Measurements from ENCODE around the gene FKRP. TPM values are rescaled to one million over a fixed set of nuclear protein-coding genes. Genes with fewer than 3 reads are reported as not detected.
"Not testable (repeated sequence)": the region's sequence is repeated elsewhere in the genome, so short reads cannot be mapped to it uniquely, and the experiment has no call there.

The FKRP gene
- total and polyA plus RNA-seq, 4 experiments from 2014 or later = 3.0 to 28.9 (median 15.1) TPM

GRCh38 chr19:46760897-46761296 is 15.0 kb downstream of the FKRP start:
- H3K27me3 Mint-ChIP-seq; H3K27ac Mint-ChIP-seq; POLR2A ChIA-PET (ENCODE audit: partially characterized antibody); H3K9me3 Mint-ChIP-seq; H3K9me3 ChIP-seq (ENCODE audit: control insufficient read depth in 1 of 2, low read length in 2 of 2); H3K36me3 ChIP-seq (ENCODE audit: insufficient read depth, low read length); H3K36me3 Mint-ChIP-seq; H3K27ac ChIP-seq (ENCODE audit: low read depth, low read length); H3K4me3 ChIP-seq (ENCODE audit: low read length in 2 of 2); DNase-seq; intact Hi-C loops (cut with micrococcal nuclease); H3K4me3 Mint-ChIP-seq; H3K4me1 ChIP-seq (ENCODE audit: insufficient read depth, low read length); H3K27me3 ChIP-seq (ENCODE audit: insufficient read depth, low read length); H3K4me1 Mint-ChIP-seq: not testable (repeated sequence)
- CTCF ChIA-PET (ENCODE audit: partially characterized antibody) = interaction anchor here (1.2 to 15.7 kb wide), 2 partner anchors 9 to 82 kb away, joined by 3 to 335 read pairs; no protein-coding TSS in a partner anchor

- no peak overlapping the region for H3K4me3 ChIP-seq (ENCODE audit: low read length in 2 of 2)
- no peaks in the 10 kb centered on the region for H3K27me3 ChIP-seq (ENCODE audit: insufficient read depth, low read length)
- POLR2A ChIA-PET (ENCODE audit: partially characterized antibody) = interaction anchor here (0.5 kb wide), 1 partner anchor 270 kb away, joined by 3 read pairs; no protein-coding TSS in a partner anchor
- Mint-ChIP-seq H3K9me3 (no peaks in the 10 kb centered on the region), H3K4me1 (peaks cover 0 to 5% (median under 1%) of the 10 kb centered on the region in 4 donors), H3K4me3 (no peak overlapping the region), H3K27me3 (no peaks in the 10 kb centered on the region), H3K36me3 (peaks cover 0 to 4% of the 10 kb centered on the region in 2 donors), H3K27ac (no peak overlapping the region)
- DNase-seq = no peak
- no peak overlapping the region for H3K27ac ChIP-seq (ENCODE audit: low read depth, low read length)
- CTCF ChIA-PET (ENCODE audit: partially characterized antibody) = interaction anchor here (15.7 kb wide), 1 partner anchor 81 kb away, joined by 335 read pairs; no protein-coding TSS in a partner anchor
- H3K36me3 ChIP-seq (ENCODE audit: insufficient read depth, low read length) = no peaks in the 10 kb centered on the region
- intact Hi-C loops (cut with micrococcal nuclease) = no loop called here
- no peaks in the 10 kb centered on the region for H3K4me1 ChIP-seq (ENCODE audit: insufficient read depth, low read length)
- H3K9me3 ChIP-seq (ENCODE audit: control insufficient read depth in 1 of 2, low read length in 2 of 2) = no peaks in the 10 kb centered on the region
These were observed 15.6 kb downstream of the FKRP start for GRCh38 chr19:46761418-46761831.

GRCh38 chr19:46762245-46762890 is 16.5 kb downstream of the FKRP start:
- H3K27ac ChIP-seq (ENCODE audit: low read depth, low read length) = no peak overlapping the region
- no peaks in the 10 kb centered on the region for H3K27me3 ChIP-seq (ENCODE audit: insufficient read depth, low read length)
- H3K4me1 ChIP-seq (ENCODE audit: insufficient read depth, low read length) = no peaks in the 10 kb centered on the region
- H3K4me1 Mint-ChIP-seq = peaks cover 4 to 6% (median 5%) of the 10 kb centered on the region in 4 donors
- CTCF ChIA-PET (ENCODE audit: partially characterized antibody) = interaction anchor here (15.7 kb wide), 1 partner anchor 80 kb away, joined by 335 read pairs; no protein-coding TSS in a partner anchor
- DNase-seq = no peak
- POLR2A ChIA-PET (ENCODE audit: partially characterized antibody) = no interaction called here
- H3K36me3 Mint-ChIP-seq = peaks cover 0 to 2% of the 10 kb centered on the region in 2 donors
- no peak overlapping the region for H3K27ac Mint-ChIP-seq
- intact Hi-C loops (cut with micrococcal nuclease) = no loop called here
- H3K36me3 ChIP-seq (ENCODE audit: insufficient read depth, low read length) = no peaks in the 10 kb centered on the region
- H3K27me3 Mint-ChIP-seq = no peaks in the 10 kb centered on the region
- no peak overlapping the region for H3K4me3 Mint-ChIP-seq
- no peaks in the 10 kb centered on the region for H3K9me3 ChIP-seq (ENCODE audit: control insufficient read depth in 1 of 2, low read length in 2 of 2)
- H3K4me3 ChIP-seq (ENCODE audit: low read length in 2 of 2) = no peak overlapping the region
- no peaks in the 10 kb centered on the region for H3K9me3 Mint-ChIP-seq

GRCh38 chr19:46764817-46765291 is 19.0 kb downstream of the FKRP start:
- no peaks in the 10 kb centered on the region for H3K4me1 ChIP-seq (ENCODE audit: insufficient read depth, low read length)
- H3K27me3 Mint-ChIP-seq = no peaks in the 10 kb centered on the region
- intact Hi-C loops (cut with micrococcal nuclease) = no loop called here

GRCh38 chr19:46766569-46767317 is 20.9 kb downstream of the FKRP start:
- DNase-seq = peak; percentile 51 to 66 (median 58)
- Histone ChIP-seq H3K36me3 (ENCODE audit: insufficient read depth, low read length) (no peaks in the 10 kb centered on the region), H3K27ac (ENCODE audit: low read depth, low read length) (no peak overlapping the region), H3K9me3 (ENCODE audit: control insufficient read depth in 1 of 2, low read length in 2 of 2) (no peaks in the 10 kb centered on the region), H3K27me3 (ENCODE audit: insufficient read depth, low read length) (no peaks in the 10 kb centered on the region), H3K4me1 (ENCODE audit: insufficient read depth, low read length) (no peaks in the 10 kb centered on the region), H3K4me3 (ENCODE audit: low read length in 2 of 2) (no peak overlapping the region)
- H3K36me3 Mint-ChIP-seq = no peaks in the 10 kb centered on the region
- peak overlapping the region in 1 of 8 donors; percentile 39 for H3K4me3 Mint-ChIP-seq
- peaks cover 2 to 6% (median 5%) of the 10 kb centered on the region in 4 donors for H3K4me1 Mint-ChIP-seq
- H3K27ac Mint-ChIP-seq = peak overlapping the region in 1 of 7 donors; percentile 53
- ChIA-PET POLR2A (ENCODE audit: partially characterized antibody) (interaction anchor here (0.9 to 1.5 kb wide), 3 partner anchors 19 to 53 kb away, joined by 3 to 10 read pairs (median 6); partner anchors contain the start of gene SLC1A5), CTCF (ENCODE audit: partially characterized antibody) (interaction anchor here (0.6 to 4.8 kb wide), 31 partner anchors 9 to 430 kb away, joined by 3 to 42 read pairs (median 5); partner anchors contain the start of gene SLC1A5)
- H3K9me3 Mint-ChIP-seq = no peaks in the 10 kb centered on the region
- intact Hi-C loops (cut with micrococcal nuclease) = loop anchor here (2.0 kb wide), 1 partner anchor 20 kb away; no protein-coding TSS in a partner anchor
- H3K27me3 Mint-ChIP-seq = no peaks in the 10 kb centered on the region

More at GRCh38 chr19:46764817-46765291, 19.0 kb downstream of the FKRP start:
- Histone ChIP-seq H3K4me3 (ENCODE audit: low read length in 2 of 2) (no peak overlapping the region), H3K27me3 (ENCODE audit: insufficient read depth, low read length) (no peaks in the 10 kb centered on the region), H3K9me3 (ENCODE audit: control insufficient read depth in 1 of 2, low read length in 2 of 2) (no peaks in the 10 kb centered on the region), H3K36me3 (ENCODE audit: insufficient read depth, low read length) (no peaks in the 10 kb centered on the region), H3K27ac (ENCODE audit: low read depth, low read length) (no peak overlapping the region)
- ChIA-PET CTCF (ENCODE audit: partially characterized antibody) (interaction anchor here (1.4 to 4.8 kb wide), 7 partner anchors 7 to 76 kb away, joined by 3 to 42 read pairs (median 14); no protein-coding TSS in a partner anchor), POLR2A (ENCODE audit: partially characterized antibody) (no interaction called here)
- no peaks in the 10 kb centered on the region for H3K9me3 Mint-ChIP-seq
- no peak overlapping the region for H3K4me3 Mint-ChIP-seq
- peaks cover 2 to 6% (median 5%) of the 10 kb centered on the region in 4 donors for H3K4me1 Mint-ChIP-seq
- peak overlapping the region in 1 of 7 donors; percentile 12 for H3K27ac Mint-ChIP-seq
- H3K36me3 Mint-ChIP-seq = no peaks in the 10 kb centered on the region
- DNase-seq = no peak

GRCh38 chr19:46768746-46769145 is 22.9 kb downstream of the FKRP start:
- POLR2A ChIA-PET (ENCODE audit: partially characterized antibody) = interaction anchor here (0.7 kb wide), 1 partner anchor 476 kb away, joined by 3 read pairs; no protein-coding TSS in a partner anchor
- H3K4me1 ChIP-seq (ENCODE audit: insufficient read depth, low read length); H3K4me3 Mint-ChIP-seq; H3K4me1 Mint-ChIP-seq; H3K27me3 Mint-ChIP-seq; H3K27me3 ChIP-seq (ENCODE audit: insufficient read depth, low read length); H3K27ac ChIP-seq (ENCODE audit: low read depth, low read length); H3K9me3 Mint-ChIP-seq; intact Hi-C loops (cut with micrococcal nuclease); H3K36me3 Mint-ChIP-seq; DNase-seq; H3K9me3 ChIP-seq (ENCODE audit: control insufficient read depth in 1 of 2, low read length in 2 of 2); H3K4me3 ChIP-seq (ENCODE audit: low read length in 2 of 2); H3K36me3 ChIP-seq (ENCODE audit: insufficient read depth, low read length); H3K27ac Mint-ChIP-seq: not testable (repeated sequence)
- CTCF ChIA-PET (ENCODE audit: partially characterized antibody) = interaction anchor here (1.4 to 4.8 kb wide), 4 partner anchors 11 to 72 kb away, joined by 3 to 37 read pairs (median 10); no protein-coding TSS in a partner anchor
